Neural cell (in vitro differentiated cells): ENCODE measurements around the gene CDHR4. TPM values are rescaled to one million over a fixed set of nuclear protein-coding genes. Genes with fewer than 3 reads are reported as not detected.
"Not testable (repeated sequence)": the region's sequence is repeated elsewhere in the genome, so short reads cannot be mapped to it uniquely, and the experiment has no call there.

Experiments
- H2AFZ ChIP-seq: fragments of 200-600, 300-800 bp; sonication (generic), shearing (Covaris generic); 2 replicates; pipeline ENCODE4 v1.6.0; 2014; ENCODE audit warnings: low read depth, mild to moderate bottlenecking, antibody characterized with exemption, low read length, moderate library complexity
- H3F3A ChIP-seq: fragments of 200-600 bp; shearing (Covaris generic); 2 replicates; pipeline ENCODE4 v1.6.1; 2016; ENCODE audit warnings: mild to moderate bottlenecking, moderate library complexity, mixed read lengths, antibody characterized with exemption, low read length; ENCODE audit not compliant: insufficient read depth, poor library complexity, severe bottlenecking
- H3K27ac ChIP-seq: fragments of 200-600, 300-800 bp; sonication (generic), shearing (Covaris generic); 2 replicates; pipeline ENCODE4 v1.5.1; 2014; ENCODE audit warnings: mild to moderate bottlenecking, low read length, moderate library complexity
- H3K27me3 ChIP-seq: fragments of 300-800, 200-600 bp; sonication (generic), shearing (Covaris generic); 2 replicates; pipeline ENCODE4 v1.6.0; 2014; ENCODE audit warnings: mild to moderate bottlenecking, low read depth, low read length, moderate library complexity; ENCODE audit not compliant: insufficient read depth
- H3K36me3 ChIP-seq: fragments of 300-800, 200-600 bp; sonication (generic), shearing (Covaris generic); 2 replicates; pipeline ENCODE4 v1.5.1; 2014; ENCODE audit warnings: mild to moderate bottlenecking, antibody characterized with exemption, low read length, moderate library complexity; ENCODE audit not compliant: insufficient read depth
- H3K4me2 ChIP-seq: fragments of 300-800, 200-600 bp; sonication (generic), shearing (Covaris generic); 2 replicates; pipeline ENCODE4 v1.6.0; 2014; ENCODE audit warnings: mild to moderate bottlenecking, low read length
- H3K4me3 ChIP-seq: fragments of 300-800, 200-600 bp; sonication (generic), shearing (Covaris generic); 2 replicates; pipeline ENCODE4 v1.5.1; 2014; ENCODE audit warnings: mild to moderate bottlenecking, low read length, moderate library complexity
- H3K79me2 ChIP-seq: fragments of 200-600 bp; shearing (Covaris generic); replicated peaks from 2 replicates; pipeline ENCODE4 v1.6.0; 2014; ENCODE audit warnings: mild to moderate bottlenecking, low read length, moderate library complexity; ENCODE audit not compliant: insufficient read depth
- H3K9ac ChIP-seq: fragments of 300-800, 200-600 bp; sonication (generic), shearing (Covaris generic); 2 replicates; pipeline ENCODE4 v1.6.1; 2016; ENCODE audit warnings: mild to moderate bottlenecking, low read length, mixed read lengths
- H3K9me2 ChIP-seq: fragments of 200-600 bp; shearing (Covaris generic); 2 replicates; pipeline ENCODE4 v1.6.1; 2016; ENCODE audit warnings: mild to moderate bottlenecking, low read length, mixed read lengths; ENCODE audit not compliant: insufficient read depth
- H3K9me3 ChIP-seq: fragments of 200-600, 300-800 bp; sonication (generic), shearing (Covaris generic); 2 replicates; pipeline ENCODE4 v1.6.1; 2016; ENCODE audit warnings: mild to moderate bottlenecking, mixed run types, low read length, moderate library complexity, mixed read lengths
- H4K20me1 ChIP-seq: fragments of 200-600 bp; shearing (Covaris generic); 2 replicates; pipeline ENCODE4 v1.6.1; 2016; ENCODE audit warnings: mild to moderate bottlenecking, mixed run types; ENCODE audit not compliant: insufficient read depth
- CTCF ChIP-seq: fragments of 450-650 bp; IDR thresholded peaks from 2 replicates; pipeline ENCODE4 v1.5.1; 2014; ENCODE audit warnings: antibody characterized with exemption, mild to moderate bottlenecking, moderate library complexity; ENCODE audit not compliant: poor library complexity, severe bottlenecking
- EP300 ChIP-seq: fragments of 450-650 bp; conservative IDR thresholded peaks from 2 replicates; pipeline ENCODE4 v1.6.1; 2014; ENCODE audit warnings: antibody characterized with exemption, mild to moderate bottlenecking, moderate library complexity; ENCODE audit not compliant: poor library complexity, severe bottlenecking
- EZH2 ChIP-seq: fragments of 200-600, 300-800 bp; shearing (Covaris generic), sonication (generic); IDR thresholded peaks from 2 replicates; pipeline ENCODE4 v1.6.1; 2014; ENCODE audit warnings: antibody characterized with exemption, low read length, borderline replicate concordance, mild to moderate bottlenecking; ENCODE audit not compliant: insufficient read depth, poor library complexity, severe bottlenecking
- MXI1 ChIP-seq: fragments of 450-650 bp; conservative IDR thresholded peaks from 2 replicates; pipeline ENCODE4 v1.6.1; 2014; ENCODE audit warnings: antibody characterized with exemption, mild to moderate bottlenecking; ENCODE audit not compliant: poor library complexity, severe bottlenecking
- POLR2AphosphoS5 ChIP-seq: IDR thresholded peaks from 2 replicates; pipeline ENCODE4 v1.6.1; 2012
- RAD21 ChIP-seq: fragments of 450-650 bp; conservative IDR thresholded peaks from 2 replicates; pipeline ENCODE4 v1.6.1; 2014; ENCODE audit warnings: antibody characterized with exemption, mild to moderate bottlenecking, moderate library complexity
- SMC3 ChIP-seq: fragments of 450-650 bp; conservative IDR thresholded peaks from 2 replicates; pipeline ENCODE4 v1.6.1; 2014; ENCODE audit warnings: antibody characterized with exemption, mild to moderate bottlenecking, moderate library complexity; ENCODE audit not compliant: poor library complexity
- TAF1 ChIP-seq: IDR thresholded peaks from 2 replicates; pipeline ENCODE4 v1.6.1; 2012; ENCODE audit warnings: low read depth
- polyA plus RNA-seq: library from polyadenylated mRNA; depleted of rRNA; stranded (reverse); fragments of >200 nt; gene quantifications from 2 replicates; pipeline ENCODE4 v1.2.3, GENCODE V29; 2014
- TF ChIP-seq, protein P1 (sequence below): IDR thresholded peaks from 2 replicates; pipeline ENCODE4 v1.6.1; 2012; ENCODE audit warnings: borderline replicate concordance

The CDHR4 gene
- polyA plus RNA-seq, 1 donor from 2014 or later: not detected

DNA sequence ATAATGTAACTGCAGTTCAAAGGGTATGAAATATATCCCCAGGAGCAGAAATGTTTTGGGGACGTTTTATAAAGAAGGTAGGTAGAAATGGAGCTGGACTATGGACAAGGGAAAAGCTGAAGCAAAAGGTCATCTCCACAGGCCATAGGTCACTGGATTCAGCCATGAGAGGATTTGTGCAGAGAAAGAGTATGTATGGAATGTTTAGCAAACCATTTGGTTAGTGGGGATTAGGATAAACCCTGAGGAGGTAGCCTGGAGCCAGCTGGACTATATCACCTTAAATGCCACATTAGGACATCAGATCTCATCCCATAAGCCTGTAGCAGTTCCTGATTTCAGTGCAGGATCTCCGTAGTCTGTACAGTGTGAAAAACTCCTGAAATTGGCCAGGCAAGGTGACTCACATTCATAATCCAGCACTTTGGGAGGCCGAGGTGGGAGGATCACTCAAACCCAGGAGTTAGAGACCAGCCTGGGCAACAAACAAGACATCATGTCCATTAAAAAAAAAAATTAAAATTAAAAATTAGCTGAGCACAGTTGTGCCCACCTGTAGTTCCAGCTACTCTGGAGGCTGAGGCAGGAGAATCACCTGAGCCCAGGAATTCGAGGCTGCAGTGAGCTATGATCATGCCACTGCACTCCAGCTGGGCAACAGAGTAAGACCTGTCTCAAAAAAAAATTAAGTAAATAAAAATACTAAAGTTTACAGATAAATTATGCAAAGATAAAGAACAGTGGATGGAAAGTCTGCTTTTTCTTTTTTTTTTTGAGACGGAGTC, 18.1 kb downstream of the CDHR4 start:
- H3K36me3 ChIP-seq: no peaks in the 10 kb centered on the region
- H3K9ac ChIP-seq: no peak overlapping the region
- H3K27ac ChIP-seq: no peak overlapping the region
- no peak overlapping the region for H2AFZ ChIP-seq
- H4K20me1 ChIP-seq: peaks cover 4% of the 10 kb centered on the region
- TF ChIP-seq, protein P1, sequence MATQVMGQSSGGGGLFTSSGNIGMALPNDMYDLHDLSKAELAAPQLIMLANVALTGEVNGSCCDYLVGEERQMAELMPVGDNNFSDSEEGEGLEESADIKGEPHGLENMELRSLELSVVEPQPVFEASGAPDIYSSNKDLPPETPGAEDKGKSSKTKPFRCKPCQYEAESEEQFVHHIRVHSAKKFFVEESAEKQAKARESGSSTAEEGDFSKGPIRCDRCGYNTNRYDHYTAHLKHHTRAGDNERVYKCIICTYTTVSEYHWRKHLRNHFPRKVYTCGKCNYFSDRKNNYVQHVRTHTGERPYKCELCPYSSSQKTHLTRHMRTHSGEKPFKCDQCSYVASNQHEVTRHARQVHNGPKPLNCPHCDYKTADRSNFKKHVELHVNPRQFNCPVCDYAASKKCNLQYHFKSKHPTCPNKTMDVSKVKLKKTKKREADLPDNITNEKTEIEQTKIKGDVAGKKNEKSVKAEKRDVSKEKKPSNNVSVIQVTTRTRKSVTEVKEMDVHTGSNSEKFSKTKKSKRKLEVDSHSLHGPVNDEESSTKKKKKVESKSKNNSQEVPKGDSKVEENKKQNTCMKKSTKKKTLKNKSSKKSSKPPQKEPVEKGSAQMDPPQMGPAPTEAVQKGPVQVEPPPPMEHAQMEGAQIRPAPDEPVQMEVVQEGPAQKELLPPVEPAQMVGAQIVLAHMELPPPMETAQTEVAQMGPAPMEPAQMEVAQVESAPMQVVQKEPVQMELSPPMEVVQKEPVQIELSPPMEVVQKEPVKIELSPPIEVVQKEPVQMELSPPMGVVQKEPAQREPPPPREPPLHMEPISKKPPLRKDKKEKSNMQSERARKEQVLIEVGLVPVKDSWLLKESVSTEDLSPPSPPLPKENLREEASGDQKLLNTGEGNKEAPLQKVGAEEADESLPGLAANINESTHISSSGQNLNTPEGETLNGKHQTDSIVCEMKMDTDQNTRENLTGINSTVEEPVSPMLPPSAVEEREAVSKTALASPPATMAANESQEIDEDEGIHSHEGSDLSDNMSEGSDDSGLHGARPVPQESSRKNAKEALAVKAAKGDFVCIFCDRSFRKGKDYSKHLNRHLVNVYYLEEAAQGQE: no peak
- no peak for TF ChIP-seq TAF1
- TF ChIP-seq RAD21: no peak
- no peak for TF ChIP-seq CTCF
- no peak for TF ChIP-seq SMC3
- no peak for TF ChIP-seq EP300
- no peak for TF ChIP-seq POLR2AphosphoS5
- no peak for TF ChIP-seq EZH2
- no peak for TF ChIP-seq MXI1
- no peaks in the 10 kb centered on the region for H3K9me2 ChIP-seq
- H3K4me2 ChIP-seq: no peak overlapping the region
- peaks cover 81% of the 10 kb centered on the region for H3K79me2 ChIP-seq
- H3F3A ChIP-seq: no peaks in the 10 kb centered on the region
- no peak overlapping the region for H3K4me3 ChIP-seq
- H3K9me3 ChIP-seq: no peaks in the 10 kb centered on the region
- no peaks in the 10 kb centered on the region for H3K27me3 ChIP-seq

DNA sequence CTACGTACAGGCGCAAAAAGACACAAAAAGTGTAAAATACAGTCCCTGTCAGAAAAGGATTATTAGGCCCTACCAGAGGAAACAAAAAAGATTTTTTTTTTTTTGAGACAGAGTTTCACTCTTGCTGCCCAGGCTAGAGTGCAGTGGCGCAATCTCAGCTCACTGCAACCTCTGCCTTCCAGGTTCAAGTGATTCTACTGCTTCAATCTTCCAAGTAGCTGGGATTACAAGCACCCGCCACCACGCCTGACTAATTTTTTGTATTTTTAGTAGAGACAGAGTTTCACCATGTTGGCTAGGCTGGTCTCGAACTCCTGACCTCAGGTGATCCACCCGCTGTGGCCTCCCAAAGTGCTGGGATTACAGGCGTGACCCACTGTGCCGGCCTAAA, 18.7 kb downstream of the CDHR4 start:
- not testable (repeated sequence) for H3K27ac ChIP-seq, H3K9ac ChIP-seq, H2AFZ ChIP-seq, H3F3A ChIP-seq, H3K9me3 ChIP-seq, H3K9me2 ChIP-seq, H3K36me3 ChIP-seq, H3K27me3 ChIP-seq, H3K4me2 ChIP-seq, H4K20me1 ChIP-seq
- peak overlapping the region; percentile 49 for H3K4me3 ChIP-seq
- H3K79me2 ChIP-seq: peaks cover 82% of the 10 kb centered on the region
